SK-N-SH treated with all-trans-retinoic acid at 6 μM for 48 hours (cell line): ENCODE measurements around the gene B3GALNT2.
A peak's percentile ranks its signal among the peaks of the same experiment; 100 is the strongest.
"Not testable (repeated sequence)": the region's sequence is repeated elsewhere in the genome, so short reads cannot be mapped to it uniquely, and the experiment has no call there.

Experiments
- ATAC-seq: fragments of 200-7000 bp; cut with Tn5 transposase; 3 replicates; pipeline ENCODE4 v1.9.1; 2020; ENCODE audit warnings: mild to moderate bottlenecking, moderate library complexity
- ARNTL ChIP-seq: fragments of 450-650 bp; formaldehyde crosslinking; IDR thresholded peaks from 2 replicates; pipeline ENCODE4 v1.5.0; 2020; ENCODE audit warnings: low read depth, mild to moderate bottlenecking, moderate library complexity, borderline replicate concordance
- CSRNP3 ChIP-seq: fragments of 250-450 bp; sonication (Bioruptor Pico); IDR thresholded peaks from 2 replicates; pipeline ENCODE4 v1.5.1; 2021; ENCODE audit warnings: mild to moderate bottlenecking, moderate library complexity
- ESRRG ChIP-seq: fragments of 250-450 bp; sonication (Bioruptor Pico); IDR thresholded peaks from 2 replicates; pipeline ENCODE4 v1.6.1; 2021; ENCODE audit warnings: mild to moderate bottlenecking
- GLIS3 ChIP-seq: fragments of 250-450 bp; sonication (Bioruptor Pico); IDR thresholded peaks from 2 replicates; pipeline ENCODE4 v1.5.0; 2020; ENCODE audit warnings: mild to moderate bottlenecking, moderate library complexity
- ISL1 ChIP-seq: fragments of 250-450 bp; sonication (Bioruptor Pico); IDR thresholded peaks from 2 replicates; pipeline ENCODE4 v2.1.2; 2022; ENCODE audit warnings: mild to moderate bottlenecking, moderate library complexity
- OSR1 ChIP-seq: fragments of 250-450 bp; sonication (Bioruptor Pico); IDR thresholded peaks from 2 replicates; pipeline ENCODE4 v1.8.0; 2022; ENCODE audit warnings: moderate library complexity, mild to moderate bottlenecking, inconsistent platforms
- PATZ1 ChIP-seq: fragments of 250-450 bp; sonication (Bioruptor Pico); IDR thresholded peaks from 2 replicates; pipeline ENCODE4 v1.8.0; 2020; ENCODE audit warnings: mild to moderate bottlenecking, moderate library complexity, borderline replicate concordance
- RARB ChIP-seq: fragments of 250-450 bp; sonication (Bioruptor Pico); IDR thresholded peaks from 2 replicates; pipeline ENCODE4 v1.8.0; 2021; ENCODE audit warnings: mild to moderate bottlenecking, moderate library complexity
- SNAI2 ChIP-seq: fragments of 250-450 bp; sonication (Bioruptor Pico); IDR thresholded peaks from 2 replicates; pipeline ENCODE4 v1.5.0; 2020; ENCODE audit warnings: mild to moderate bottlenecking, moderate library complexity
- TCF4 ChIP-seq: fragments of 250-450 bp; sonication (Bioruptor Pico); IDR thresholded peaks from 2 replicates; pipeline ENCODE4 v1.8.0; 2021; ENCODE audit warnings: mild to moderate bottlenecking, moderate library complexity, borderline replicate concordance
- TOX ChIP-seq: fragments of 250-450 bp; sonication (Bioruptor Pico); IDR thresholded peaks from 2 replicates; pipeline ENCODE4 v1.8.0; 2021; ENCODE audit warnings: mild to moderate bottlenecking, moderate library complexity, borderline replicate concordance
- ZC3H10 ChIP-seq: fragments of 250-450 bp; sonication (Bioruptor Pico); IDR thresholded peaks from 2 replicates; pipeline ENCODE4 v1.5.1; 2021; ENCODE audit warnings: mild to moderate bottlenecking, moderate library complexity
- ZFP3 ChIP-seq: fragments of 250-450 bp; sonication (Bioruptor Pico); IDR thresholded peaks from 2 replicates; pipeline ENCODE4 v1.5.0; 2020; ENCODE audit warnings: mild to moderate bottlenecking, moderate library complexity
- ZFP30 ChIP-seq: fragments of 450-650 bp; formaldehyde crosslinking; IDR thresholded peaks from 2 replicates; pipeline ENCODE4 v1.5.0; 2022; ENCODE audit warnings: mild to moderate bottlenecking, moderate library complexity
- ZNF565 ChIP-seq: fragments of 450-650 bp; formaldehyde crosslinking; conservative IDR thresholded peaks from 2 replicates; pipeline ENCODE4 v1.5.0; 2020; ENCODE audit warnings: low read depth, mild to moderate bottlenecking, moderate library complexity
- ZNF70 ChIP-seq: fragments of 450-650 bp; formaldehyde crosslinking; IDR thresholded peaks from 2 replicates; pipeline ENCODE4 v1.5.0; 2020; ENCODE audit warnings: mild to moderate bottlenecking, moderate library complexity
- TF ChIP-seq, protein P1 (sequence below): fragments of 250-450 bp; sonication (Bioruptor Pico); IDR thresholded peaks from 2 replicates; pipeline ENCODE4 v1.5.0; 2020; ENCODE audit warnings: mild to moderate bottlenecking, moderate library complexity
- TF ChIP-seq, protein P2 (sequence below): fragments of 250-450 bp; sonication (Bioruptor Pico); IDR thresholded peaks from 2 replicates; pipeline ENCODE4 v1.8.0; 2021; ENCODE audit warnings: low read depth, mild to moderate bottlenecking, moderate library complexity, borderline replicate concordance

Gene B3GALNT2

DNA sequence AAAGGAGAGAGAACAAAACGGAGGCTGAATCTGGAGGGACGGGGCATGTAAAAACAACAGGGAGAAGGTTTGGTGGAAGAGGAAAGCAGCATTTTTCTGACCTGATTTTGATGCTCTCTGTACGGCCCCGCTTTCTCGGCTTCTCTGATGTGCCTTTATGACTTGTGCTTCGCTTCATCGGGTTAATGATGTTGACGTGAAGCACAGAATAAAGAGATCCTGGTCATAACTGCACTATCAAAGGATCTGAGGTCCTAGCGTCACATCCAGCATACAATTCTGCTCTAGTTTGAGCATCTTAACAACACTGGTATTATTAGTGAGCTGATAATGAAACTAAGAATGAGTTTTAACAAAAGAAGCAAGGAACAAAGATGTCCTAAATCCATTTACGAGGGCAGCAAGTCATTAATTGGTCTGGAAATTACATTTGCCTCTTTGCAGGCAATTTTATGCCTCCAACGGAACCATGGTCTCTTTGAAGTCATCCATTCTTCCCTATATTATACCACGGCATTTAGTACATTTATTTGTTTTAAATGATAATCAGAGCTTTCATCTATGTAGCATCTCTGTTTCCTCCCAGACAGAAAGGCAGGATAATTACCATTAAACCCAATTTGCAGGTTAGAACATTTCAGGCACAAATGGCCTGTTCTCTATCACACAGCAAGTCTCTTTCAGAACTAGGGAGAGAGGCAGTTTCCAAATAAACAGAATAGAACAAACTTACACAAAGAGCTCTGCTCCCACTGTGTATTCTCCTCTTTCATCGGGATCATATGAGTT is 45.3 kb upstream of the B3GALNT2 start:
- peak; percentile 8; the same call in 2 of the 3 replicates for ATAC-seq
- TF ChIP-seq ZNF70 (peak; percentile 14; the same call in 1 of the 2 replicates), TCF4 (no peak)

GRCh38 chr1:235546369-235547155 is 42.3 kb upstream of the B3GALNT2 start:
- ATAC-seq = not testable (repeated sequence)

GRCh38 chr1:235545292-235545930 is 41.2 kb upstream of the B3GALNT2 start:
- no peak for ATAC-seq
- TF ChIP-seq ARNTL (CRISPR knock-in tag) = no peak
- no peak for TF ChIP-seq ZFP30 (CRISPR knock-in tag)
- TF ChIP-seq ZNF565 (CRISPR knock-in tag) = no peak
- TF ChIP-seq RARB (CRISPR knock-in tag) = no peak

GRCh38 chr1:235542845-235543244 is 38.6 kb upstream of the B3GALNT2 start:
- ATAC-seq = not testable (repeated sequence)

DNA sequence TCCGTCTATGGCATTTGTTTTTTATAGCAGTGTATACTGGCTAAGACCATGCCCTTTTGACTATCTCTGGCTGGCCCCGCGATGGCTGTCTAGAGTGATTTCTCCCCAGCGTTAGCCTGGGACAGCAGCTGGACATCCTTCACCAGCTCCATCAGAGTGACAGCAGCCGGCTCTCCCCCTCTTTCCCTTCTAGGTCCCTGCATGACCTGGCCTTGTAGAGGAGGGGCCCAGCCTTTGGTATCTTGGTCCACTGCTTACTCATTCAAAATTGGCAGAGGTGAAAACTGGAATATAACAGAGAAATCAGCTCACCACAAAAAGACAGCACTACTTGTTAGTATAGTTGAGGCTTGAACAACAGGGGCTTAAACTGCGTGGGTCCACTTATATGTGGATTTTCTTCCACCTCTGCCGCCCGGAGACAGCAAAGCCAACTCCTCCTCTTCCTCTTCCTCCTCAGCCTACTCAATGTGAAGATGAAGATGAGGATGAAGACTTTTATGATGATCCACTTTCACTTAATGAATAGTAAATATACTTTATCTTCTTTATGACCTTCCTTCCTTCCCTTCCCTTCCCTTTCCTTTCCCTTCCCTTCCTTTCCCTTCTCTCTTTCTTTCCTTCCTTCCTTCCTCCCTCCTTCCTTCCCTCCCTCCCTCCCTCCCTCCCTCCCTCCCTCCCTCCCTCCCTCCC is 29.4 kb upstream of the B3GALNT2 start:
- ATAC-seq = peak; percentile 54; the same call in 2 of the 3 replicates
- TF ChIP-seq ZC3H10 (CRISPR knock-in tag) (no peak), TCF4 (no peak), ESRRG (CRISPR knock-in tag) (no peak), ARNTL (CRISPR knock-in tag) (no peak), ZNF70 (no peak), TOX (CRISPR knock-in tag) (no peak), ISL1 (CRISPR knock-in tag) (no peak), PATZ1 (CRISPR knock-in tag) (no peak), ZNF565 (CRISPR knock-in tag) (no peak), ZFP3 (CRISPR knock-in tag) (no peak), SNAI2 (CRISPR knock-in tag) (no peak), CSRNP3 (CRISPR knock-in tag) (no peak), GLIS3 (CRISPR knock-in tag) (no peak), RARB (CRISPR knock-in tag) (no peak), OSR1 (CRISPR knock-in tag) (no peak)
- TF ChIP-seq, protein P1, sequence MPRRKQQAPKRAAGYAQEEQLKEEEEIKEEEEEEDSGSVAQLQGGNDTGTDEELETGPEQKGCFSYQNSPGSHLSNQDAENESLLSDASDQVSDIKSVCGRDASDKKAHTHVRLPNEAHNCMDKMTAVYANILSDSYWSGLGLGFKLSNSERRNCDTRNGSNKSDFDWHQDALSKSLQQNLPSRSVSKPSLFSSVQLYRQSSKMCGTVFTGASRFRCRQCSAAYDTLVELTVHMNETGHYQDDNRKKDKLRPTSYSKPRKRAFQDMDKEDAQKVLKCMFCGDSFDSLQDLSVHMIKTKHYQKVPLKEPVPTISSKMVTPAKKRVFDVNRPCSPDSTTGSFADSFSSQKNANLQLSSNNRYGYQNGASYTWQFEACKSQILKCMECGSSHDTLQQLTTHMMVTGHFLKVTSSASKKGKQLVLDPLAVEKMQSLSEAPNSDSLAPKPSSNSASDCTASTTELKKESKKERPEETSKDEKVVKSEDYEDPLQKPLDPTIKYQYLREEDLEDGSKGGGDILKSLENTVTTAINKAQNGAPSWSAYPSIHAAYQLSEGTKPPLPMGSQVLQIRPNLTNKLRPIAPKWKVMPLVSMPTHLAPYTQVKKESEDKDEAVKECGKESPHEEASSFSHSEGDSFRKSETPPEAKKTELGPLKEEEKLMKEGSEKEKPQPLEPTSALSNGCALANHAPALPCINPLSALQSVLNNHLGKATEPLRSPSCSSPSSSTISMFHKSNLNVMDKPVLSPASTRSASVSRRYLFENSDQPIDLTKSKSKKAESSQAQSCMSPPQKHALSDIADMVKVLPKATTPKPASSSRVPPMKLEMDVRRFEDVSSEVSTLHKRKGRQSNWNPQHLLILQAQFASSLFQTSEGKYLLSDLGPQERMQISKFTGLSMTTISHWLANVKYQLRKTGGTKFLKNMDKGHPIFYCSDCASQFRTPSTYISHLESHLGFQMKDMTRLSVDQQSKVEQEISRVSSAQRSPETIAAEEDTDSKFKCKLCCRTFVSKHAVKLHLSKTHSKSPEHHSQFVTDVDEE (CRISPR knock-in tag) = no peak
- TF ChIP-seq, protein P2, sequence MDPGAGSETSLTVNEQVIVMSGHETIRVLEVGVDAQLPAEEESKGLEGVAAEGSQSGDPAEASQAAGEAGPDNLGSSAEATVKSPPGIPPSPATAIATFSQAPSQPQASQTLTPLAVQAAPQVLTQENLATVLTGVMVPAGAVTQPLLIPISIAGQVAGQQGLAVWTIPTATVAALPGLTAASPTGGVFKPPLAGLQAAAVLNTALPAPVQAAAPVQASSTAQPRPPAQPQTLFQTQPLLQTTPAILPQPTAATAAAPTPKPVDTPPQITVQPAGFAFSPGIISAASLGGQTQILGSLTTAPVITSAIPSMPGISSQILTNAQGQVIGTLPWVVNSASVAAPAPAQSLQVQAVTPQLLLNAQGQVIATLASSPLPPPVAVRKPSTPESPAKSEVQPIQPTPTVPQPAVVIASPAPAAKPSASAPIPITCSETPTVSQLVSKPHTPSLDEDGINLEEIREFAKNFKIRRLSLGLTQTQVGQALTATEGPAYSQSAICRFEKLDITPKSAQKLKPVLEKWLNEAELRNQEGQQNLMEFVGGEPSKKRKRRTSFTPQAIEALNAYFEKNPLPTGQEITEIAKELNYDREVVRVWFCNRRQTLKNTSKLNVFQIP (CRISPR knock-in tag) = no peak
